NCI-H1694 (cell line): ENCODE data around the gene PWWP2B.

Experiments
- DNase-seq: peaks from one replicate; lab custom pipeline; 2025; lab: John Stamatoyannopoulos, UW

The PWWP2B gene

GRCh38 chr10:132394936-132395703, 1.9 kb upstream of the PWWP2B start:
- DNase-seq = no peak

GRCh38 chr10:132395704-132396493, 1.1 kb upstream of the PWWP2B start:
- DNase-seq = no peak

GRCh38 chr10:132396494-132397035, 435 bp upstream of the PWWP2B start:
- DNase-seq = no peak

- no peak for DNase-seq
Observed at GRCh38 chr10:132397671-132398565, 918 bp downstream of the PWWP2B start.

- no peak for DNase-seq
Observed at GRCh38 chr10:132398566-132398991, 1.6 kb downstream of the PWWP2B start.

- no peak for DNase-seq
Observed at GRCh38 chr10:132399117-132400035, 2.4 kb downstream of the PWWP2B start.

- DNase-seq = no peak
Observed at GRCh38 chr10:132400041-132400546, 3.1 kb downstream of the PWWP2B start.

- DNase-seq = no peak
Observed at GRCh38 chr10:132400547-132401151, 3.6 kb downstream of the PWWP2B start.

GRCh38 chr10:132401401-132402118, 4.6 kb downstream of the PWWP2B start:
- no peak for DNase-seq

GRCh38 chr10:132402781-132403241, 5.8 kb downstream of the PWWP2B start:
- DNase-seq = no peak

GRCh38 chr10:132403511-132404168, 6.6 kb downstream of the PWWP2B start:
- no peak for DNase-seq

- DNase-seq = no peak
Observed at GRCh38 chr10:132404169-132404880, 7.3 kb downstream of the PWWP2B start.

GRCh38 chr10:132404911-132405462, 8.0 kb downstream of the PWWP2B start:
- no peak for DNase-seq

GRCh38 chr10:132405463-132405991, 8.5 kb downstream of the PWWP2B start:
- no peak for DNase-seq

- DNase-seq = no peak
Observed at GRCh38 chr10:132406181-132406580, 9.2 kb downstream of the PWWP2B start.

- no peak for DNase-seq
Observed at GRCh38 chr10:132406750-132407149, 9.8 kb downstream of the PWWP2B start.

GRCh38 chr10:132407243-132407746, 10.3 kb downstream of the PWWP2B start:
- DNase-seq = no peak
